ENCODE measurements around the gene BUD13. TPM values are rescaled to one million over a fixed set of nuclear protein-coding genes. Genes with fewer than 3 reads are reported as not detected.

The BUD13 gene
- total RNA-seq, 1 donor from 2014 or later: 27.7 TPM

- H3K4me3 ChIP-seq (ENCODE audit: low read depth, low read length): no peak overlapping the region
- TF ChIP-seq CTCF (conservative IDR thresholded peaks at IDR 0.05; ENCODE audit: low read depth, low read length): no peak
- no peak for DNase-seq (ENCODE audit: low read depth)
Observed at GRCh38 chr11:116750070-116750718, 22.6 kb downstream of the BUD13 start.

- H3K4me3 ChIP-seq (ENCODE audit: low read depth, low read length): no peak overlapping the region
- no peak for TF ChIP-seq CTCF (conservative IDR thresholded peaks at IDR 0.05; ENCODE audit: low read depth, low read length)
- DNase-seq (ENCODE audit: low read depth): no peak
Observed at GRCh38 chr11:116742104-116742503, 30.7 kb downstream of the BUD13 start.

- DNase-seq (ENCODE audit: low read depth): no peak
- H3K4me3 ChIP-seq (ENCODE audit: low read depth, low read length): no peak overlapping the region
- TF ChIP-seq CTCF (conservative IDR thresholded peaks at IDR 0.05; ENCODE audit: low read depth, low read length): no peak
Observed at GRCh38 chr11:116740741-116741140, 32.0 kb downstream of the BUD13 start.

DNA sequence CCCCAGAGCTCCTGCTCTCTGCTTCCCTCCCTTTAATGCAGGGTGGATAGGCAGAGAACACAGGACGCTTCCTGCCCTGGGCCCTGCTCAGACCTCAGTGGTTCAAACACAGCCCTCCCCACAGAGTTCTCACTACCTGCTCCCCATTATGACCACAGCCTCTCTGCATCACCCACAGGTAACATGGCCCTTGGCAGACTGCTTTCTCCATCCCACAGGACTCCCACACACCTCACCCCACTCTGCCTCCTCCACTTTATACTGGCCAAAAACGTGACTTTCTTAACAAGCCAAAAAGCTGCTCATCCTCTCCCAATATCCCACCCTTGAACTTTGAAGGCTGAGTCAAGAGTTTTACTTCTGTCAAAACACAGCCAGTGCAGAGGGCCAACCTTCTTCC is 33.8 kb downstream of the BUD13 start:
- no peak overlapping the region for H3K4me3 ChIP-seq (ENCODE audit: low read depth, low read length)
- no peak for DNase-seq (ENCODE audit: low read depth)

DNA sequence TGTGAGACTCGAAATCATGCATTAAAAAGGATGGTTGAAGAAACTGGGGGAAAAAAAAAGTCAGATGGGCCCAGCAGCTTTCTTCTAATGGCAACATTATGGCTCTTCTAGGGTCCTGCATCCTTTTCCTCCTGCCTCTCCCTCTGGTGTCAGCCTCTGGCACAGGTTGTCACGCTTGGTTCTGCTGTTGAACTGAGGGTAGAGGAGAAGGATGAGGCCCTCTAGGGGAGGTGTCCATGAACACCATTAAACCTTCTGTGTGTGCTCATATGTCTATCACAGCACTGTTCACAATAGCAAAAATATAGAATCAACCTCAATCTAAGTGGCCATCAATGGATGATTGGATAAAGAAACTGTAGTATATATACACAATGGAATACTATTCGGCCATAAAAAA is 36.0 kb downstream of the BUD13 start:
- DNase-seq (ENCODE audit: low read depth): no peak
- no peak overlapping the region for H3K4me3 ChIP-seq (ENCODE audit: low read depth, low read length)
- peak; percentile 22 for TF ChIP-seq CTCF (conservative IDR thresholded peaks at IDR 0.05; ENCODE audit: low read depth, low read length)

More for the DNA sequence above, 33.8 kb downstream of the BUD13 start:
- no peak for TF ChIP-seq CTCF (conservative IDR thresholded peaks at IDR 0.05; ENCODE audit: low read depth, low read length)

- no peak for TF ChIP-seq CTCF (conservative IDR thresholded peaks at IDR 0.05; ENCODE audit: low read depth, low read length)
- DNase-seq (ENCODE audit: low read depth): no peak
- no peak overlapping the region for H3K4me3 ChIP-seq (ENCODE audit: low read depth, low read length)
Observed at GRCh38 chr11:116733969-116734508, 38.7 kb downstream of the BUD13 start.
